ENCODE data around the gene QRFP.

DNA sequence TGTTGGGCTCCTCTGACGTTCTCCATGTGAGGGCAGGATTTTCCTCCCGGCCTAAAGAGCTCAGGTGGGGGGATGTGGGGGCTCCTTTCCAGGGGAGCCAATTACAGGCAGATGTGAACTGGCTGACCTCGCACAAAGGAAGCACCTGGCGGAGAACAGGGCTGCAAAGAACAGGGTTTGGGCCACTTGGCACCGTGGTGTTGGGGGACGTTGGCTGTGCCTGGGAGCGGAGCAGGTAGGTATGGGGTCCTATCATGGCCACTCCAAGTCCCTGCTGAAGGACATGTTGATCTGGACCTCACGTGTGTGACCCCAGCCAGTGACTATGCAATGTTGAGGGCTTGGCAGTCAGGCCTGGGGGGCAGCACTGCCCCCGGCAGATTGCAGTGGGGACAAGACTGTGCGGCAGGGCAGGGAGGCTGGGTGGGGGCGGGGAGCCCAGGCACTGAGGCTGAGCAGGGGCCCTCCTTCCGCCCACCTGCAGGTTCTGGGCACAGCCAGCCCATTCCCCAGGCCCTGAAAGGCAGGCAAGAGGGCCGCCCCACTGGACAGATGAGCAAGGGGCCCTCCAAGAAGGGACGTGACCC, 23.0 kb upstream of the QRFP start:
- TF ChIP-seq, protein P1, sequence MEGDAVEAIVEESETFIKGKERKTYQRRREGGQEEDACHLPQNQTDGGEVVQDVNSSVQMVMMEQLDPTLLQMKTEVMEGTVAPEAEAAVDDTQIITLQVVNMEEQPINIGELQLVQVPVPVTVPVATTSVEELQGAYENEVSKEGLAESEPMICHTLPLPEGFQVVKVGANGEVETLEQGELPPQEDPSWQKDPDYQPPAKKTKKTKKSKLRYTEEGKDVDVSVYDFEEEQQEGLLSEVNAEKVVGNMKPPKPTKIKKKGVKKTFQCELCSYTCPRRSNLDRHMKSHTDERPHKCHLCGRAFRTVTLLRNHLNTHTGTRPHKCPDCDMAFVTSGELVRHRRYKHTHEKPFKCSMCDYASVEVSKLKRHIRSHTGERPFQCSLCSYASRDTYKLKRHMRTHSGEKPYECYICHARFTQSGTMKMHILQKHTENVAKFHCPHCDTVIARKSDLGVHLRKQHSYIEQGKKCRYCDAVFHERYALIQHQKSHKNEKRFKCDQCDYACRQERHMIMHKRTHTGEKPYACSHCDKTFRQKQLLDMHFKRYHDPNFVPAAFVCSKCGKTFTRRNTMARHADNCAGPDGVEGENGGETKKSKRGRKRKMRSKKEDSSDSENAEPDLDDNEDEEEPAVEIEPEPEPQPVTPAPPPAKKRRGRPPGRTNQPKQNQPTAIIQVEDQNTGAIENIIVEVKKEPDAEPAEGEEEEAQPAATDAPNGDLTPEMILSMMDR (IDR thresholded peaks at IDR 0.05; ENCODE audit: low read depth, low read length, missing input control) = no peak
- TF ChIP-seq RXRA (IDR thresholded peaks at IDR 0.05) (no peak), RAD21 (IDR thresholded peaks at IDR 0.05) (no peak), SP1 (IDR thresholded peaks at IDR 0.05) (no peak), HNF4G (IDR thresholded peaks at IDR 0.05) (no peak)
- TF ChIP-seq, protein P2, sequence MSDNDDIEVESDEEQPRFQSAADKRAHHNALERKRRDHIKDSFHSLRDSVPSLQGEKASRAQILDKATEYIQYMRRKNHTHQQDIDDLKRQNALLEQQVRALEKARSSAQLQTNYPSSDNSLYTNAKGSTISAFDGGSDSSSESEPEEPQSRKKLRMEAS (IDR thresholded peaks at IDR 0.05) = no peak
- TF ChIP-seq, protein P3, sequence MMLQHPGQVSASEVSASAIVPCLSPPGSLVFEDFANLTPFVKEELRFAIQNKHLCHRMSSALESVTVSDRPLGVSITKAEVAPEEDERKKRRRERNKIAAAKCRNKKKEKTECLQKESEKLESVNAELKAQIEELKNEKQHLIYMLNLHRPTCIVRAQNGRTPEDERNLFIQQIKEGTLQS (IDR thresholded peaks at IDR 0.05) = no peak

Measured in liver (tissue), 3 donors.